ENCODE data around the gene VSIG8.

Gene VSIG8

GRCh38 chr1:159869607-159870006, 7.2 kb upstream of the VSIG8 start:
- ATAC-seq = no peak

GRCh38 chr1:159869173-159869572, 6.7 kb upstream of the VSIG8 start:
- TF ChIP-seq POU6F1 (CRISPR knock-in tag; IDR thresholded peaks at IDR 0.05; ENCODE audit: borderline replicate concordance, low read depth) (no peak), OSR1 (CRISPR knock-in tag; IDR thresholded peaks at IDR 0.05) (no peak), ZFP3 (CRISPR knock-in tag; IDR thresholded peaks at IDR 0.05) (no peak)
- peak; percentile 33 for ATAC-seq

More at GRCh38 chr1:159869607-159870006, 7.2 kb upstream of the VSIG8 start:
- TF ChIP-seq CREB5 (CRISPR knock-in tag; IDR thresholded peaks at IDR 0.05; ENCODE audit: low read depth) (no peak), ZFP3 (CRISPR knock-in tag; IDR thresholded peaks at IDR 0.05) (no peak), ZNF70 (CRISPR knock-in tag; IDR thresholded peaks at IDR 0.05) (no peak), ZFP30 (CRISPR knock-in tag; IDR thresholded peaks at IDR 0.05) (no peak), TSHZ2 (CRISPR knock-in tag; IDR thresholded peaks at IDR 0.05) (no peak), TOX (CRISPR knock-in tag; IDR thresholded peaks at IDR 0.05; ENCODE audit: borderline replicate concordance) (no peak), OSR1 (CRISPR knock-in tag; IDR thresholded peaks at IDR 0.05) (no peak), ESRRG (CRISPR knock-in tag; IDR thresholded peaks at IDR 0.05) (no peak), RARB (CRISPR knock-in tag; IDR thresholded peaks at IDR 0.05) (no peak), TCF4 (CRISPR knock-in tag; IDR thresholded peaks at IDR 0.05; ENCODE audit: borderline replicate concordance) (no peak), CSRNP3 (CRISPR knock-in tag; IDR thresholded peaks at IDR 0.05) (no peak), ZNF8 (CRISPR knock-in tag; IDR thresholded peaks at IDR 0.05) (no peak), ZNF565 (CRISPR knock-in tag; conservative IDR thresholded peaks at IDR 0.05; ENCODE audit: low read depth) (no peak), BACH2 (CRISPR knock-in tag; IDR thresholded peaks at IDR 0.05; ENCODE audit: borderline replicate concordance) (no peak), ARNTL (CRISPR knock-in tag; IDR thresholded peaks at IDR 0.05; ENCODE audit: borderline replicate concordance, low read depth) (no peak), PATZ1 (CRISPR knock-in tag; IDR thresholded peaks at IDR 0.05; ENCODE audit: borderline replicate concordance) (no peak), GLIS3 (CRISPR knock-in tag; IDR thresholded peaks at IDR 0.05) (no peak), CSDC2 (CRISPR knock-in tag; IDR thresholded peaks at IDR 0.05) (no peak), SNAI2 (CRISPR knock-in tag; IDR thresholded peaks at IDR 0.05) (no peak), POU6F1 (CRISPR knock-in tag; IDR thresholded peaks at IDR 0.05; ENCODE audit: borderline replicate concordance, low read depth) (no peak)

GRCh38 chr1:159868766-159869165, 6.3 kb upstream of the VSIG8 start:
- peak; percentile 46 for ATAC-seq
- no peak for TF ChIP-seq BACH2 (CRISPR knock-in tag; IDR thresholded peaks at IDR 0.05; ENCODE audit: borderline replicate concordance)
- TF ChIP-seq TOX (CRISPR knock-in tag; IDR thresholded peaks at IDR 0.05; ENCODE audit: borderline replicate concordance) = no peak
- no peak for TF ChIP-seq CSDC2 (CRISPR knock-in tag; IDR thresholded peaks at IDR 0.05)
- TF ChIP-seq TSHZ2 (CRISPR knock-in tag; IDR thresholded peaks at IDR 0.05) = no peak
- no peak for TF ChIP-seq ZNF70 (CRISPR knock-in tag; IDR thresholded peaks at IDR 0.05)
- TF ChIP-seq ZC3H10 (CRISPR knock-in tag; IDR thresholded peaks at IDR 0.05) = no peak
- TF ChIP-seq OSR1 (CRISPR knock-in tag; IDR thresholded peaks at IDR 0.05) = no peak
- TF ChIP-seq ARNTL (CRISPR knock-in tag; IDR thresholded peaks at IDR 0.05; ENCODE audit: borderline replicate concordance, low read depth) = no peak
- no peak for TF ChIP-seq ISL1 (CRISPR knock-in tag; IDR thresholded peaks at IDR 0.05)
- TF ChIP-seq PPARA (CRISPR knock-in tag; IDR thresholded peaks at IDR 0.05; ENCODE audit: borderline replicate concordance) = no peak

All from SK-N-SH treated with all-trans-retinoic acid at 6 μM for 48 hours (cell line).